C4-2B (cell line): ENCODE measurements around the gene FBXO22.

ENCODE experiments used
- ZFX ChIP-seq: fragments of 450-650 bp; IDR thresholded peaks from 2 replicates; pipeline ENCODE4 v1.6.1; 2017
- TF ChIP-seq, protein P1 (sequence below): fragments of 450-650 bp; conservative IDR thresholded peaks from 2 replicates; pipeline ENCODE4 v1.5.1; 2017; ENCODE audit warnings: mild to moderate bottlenecking

DNA sequence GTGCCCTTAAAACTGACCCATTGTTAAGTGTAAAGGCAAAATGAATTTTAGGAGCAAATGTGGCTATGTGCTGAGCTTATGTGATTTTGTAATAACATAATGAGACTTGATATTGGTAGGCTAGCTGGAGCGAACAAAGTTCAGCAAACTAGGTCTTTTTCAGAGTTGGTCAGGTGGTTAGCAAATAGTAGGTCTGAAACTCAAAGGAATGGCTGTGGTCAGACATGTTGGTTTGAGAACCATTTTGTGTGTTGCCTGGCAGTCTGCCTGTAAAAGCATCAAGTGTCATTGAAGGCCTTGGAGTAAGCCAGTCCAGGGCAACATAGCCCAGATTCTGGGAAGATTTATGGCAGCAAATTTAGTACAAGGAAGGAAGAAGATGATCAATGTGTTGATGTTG is 16.4 kb downstream of the FBXO22 start:
- TF ChIP-seq, protein P1, sequence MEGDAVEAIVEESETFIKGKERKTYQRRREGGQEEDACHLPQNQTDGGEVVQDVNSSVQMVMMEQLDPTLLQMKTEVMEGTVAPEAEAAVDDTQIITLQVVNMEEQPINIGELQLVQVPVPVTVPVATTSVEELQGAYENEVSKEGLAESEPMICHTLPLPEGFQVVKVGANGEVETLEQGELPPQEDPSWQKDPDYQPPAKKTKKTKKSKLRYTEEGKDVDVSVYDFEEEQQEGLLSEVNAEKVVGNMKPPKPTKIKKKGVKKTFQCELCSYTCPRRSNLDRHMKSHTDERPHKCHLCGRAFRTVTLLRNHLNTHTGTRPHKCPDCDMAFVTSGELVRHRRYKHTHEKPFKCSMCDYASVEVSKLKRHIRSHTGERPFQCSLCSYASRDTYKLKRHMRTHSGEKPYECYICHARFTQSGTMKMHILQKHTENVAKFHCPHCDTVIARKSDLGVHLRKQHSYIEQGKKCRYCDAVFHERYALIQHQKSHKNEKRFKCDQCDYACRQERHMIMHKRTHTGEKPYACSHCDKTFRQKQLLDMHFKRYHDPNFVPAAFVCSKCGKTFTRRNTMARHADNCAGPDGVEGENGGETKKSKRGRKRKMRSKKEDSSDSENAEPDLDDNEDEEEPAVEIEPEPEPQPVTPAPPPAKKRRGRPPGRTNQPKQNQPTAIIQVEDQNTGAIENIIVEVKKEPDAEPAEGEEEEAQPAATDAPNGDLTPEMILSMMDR, result no peak
- no peak for TF ChIP-seq ZFX
